NK-92 treated with Interleukin-12 subunit alpha and Interleukin-12 subunit beta, amount 100 ng/mL, for 24 hours (cell line): ENCODE measurements around the gene CLEC16A.
"Not testable (repeated sequence)": the region's sequence is repeated elsewhere in the genome, so short reads cannot be mapped to it uniquely, and the experiment has no call there.

ENCODE experiments used
- DNase-seq: peaks from one replicate; lab custom pipeline; 2025; lab: John Stamatoyannopoulos, UW

Gene CLEC16A

GRCh38 chr16:10944249-10945064 lies at the start of gene CLEC16A:
TSS of gene CLEC16A (plus strand) at chr16:10944564. CDS start at chr16:10944718, 154 bp downstream.
- DNase-seq = peak; percentile 83

- no peak for DNase-seq
Measured at GRCh38 chr16:10895053-10895946, 49.1 kb upstream of the CLEC16A start.

DNA sequence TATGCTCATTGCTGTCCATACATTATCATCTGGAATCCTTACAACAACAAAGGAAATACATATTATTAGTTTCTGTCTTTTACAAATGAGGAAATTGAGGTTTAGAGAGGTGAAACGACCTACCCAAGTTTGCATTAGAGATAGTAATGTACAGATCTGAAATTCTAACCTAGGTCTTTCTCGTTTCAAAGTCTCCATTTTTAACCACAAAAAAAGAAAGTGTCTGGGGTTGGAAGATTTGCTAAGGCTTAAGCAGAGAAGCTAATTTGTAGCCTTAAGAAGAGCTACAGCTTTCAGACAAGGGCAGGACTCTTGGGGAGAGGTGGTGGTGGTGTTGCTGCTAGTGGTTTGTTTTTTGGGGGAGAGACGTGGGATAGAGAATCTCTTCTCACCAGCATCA lies 48.2 kb upstream of the CLEC16A start:
- no peak for DNase-seq

DNA sequence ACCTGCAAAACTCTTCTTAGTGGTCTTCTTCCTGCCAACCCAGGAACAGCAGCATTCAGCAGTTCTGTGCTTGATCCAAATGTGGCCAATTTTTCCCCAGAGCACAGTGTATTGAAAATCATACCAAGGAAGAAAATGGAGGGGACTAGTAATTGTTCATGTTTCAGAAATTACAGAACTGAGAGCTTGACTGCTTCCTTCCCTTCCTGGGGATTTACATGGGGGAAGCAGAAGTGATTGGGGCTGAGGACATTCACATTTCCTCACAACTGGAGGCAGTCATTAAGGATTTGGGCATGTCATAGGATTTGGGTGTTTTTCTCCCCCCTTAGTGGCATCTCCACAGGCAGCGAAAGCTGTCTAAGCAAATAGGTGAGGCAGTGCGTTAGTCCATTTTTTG lies 47.6 kb upstream of the CLEC16A start:
- DNase-seq = no peak

DNA sequence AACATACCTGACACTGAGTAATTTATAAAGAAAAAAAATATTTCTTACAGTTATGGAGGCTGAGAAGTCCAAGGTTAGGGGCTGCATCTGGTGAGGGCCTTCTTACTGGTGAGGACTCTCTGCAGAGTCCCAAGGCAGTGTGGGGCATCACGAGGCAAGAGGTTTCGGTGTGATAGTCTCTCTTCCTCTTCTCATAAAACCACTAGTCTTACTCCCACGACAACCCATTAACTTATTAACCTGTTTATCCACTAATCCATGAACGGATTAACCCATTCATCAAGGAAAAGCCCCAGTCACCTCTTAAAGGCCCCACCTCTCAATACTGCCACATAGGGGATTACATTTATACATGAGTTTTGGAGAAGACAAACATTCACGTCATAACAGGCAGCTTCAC lies 47.2 kb upstream of the CLEC16A start:
- no peak for DNase-seq

DNA sequence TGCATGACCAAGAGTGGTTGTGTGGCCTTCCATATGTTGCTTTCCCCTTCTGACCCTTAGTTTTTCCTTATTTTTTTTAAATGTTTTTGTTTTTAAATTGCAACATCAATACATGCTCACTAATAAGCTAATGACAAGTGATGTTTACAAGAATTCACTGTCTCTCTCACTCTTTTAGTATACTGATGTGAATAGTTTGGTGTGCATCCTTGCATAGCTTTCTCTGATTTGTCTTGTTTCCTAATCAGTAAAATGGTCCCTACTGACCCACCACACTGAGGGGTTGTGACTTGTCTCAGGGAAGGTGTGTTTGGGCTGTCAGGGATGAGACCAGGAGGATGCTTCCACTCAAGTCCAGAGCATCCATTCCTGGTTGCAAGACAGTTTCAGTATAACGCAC lies 41.4 kb upstream of the CLEC16A start:
- no peak for DNase-seq

DNA sequence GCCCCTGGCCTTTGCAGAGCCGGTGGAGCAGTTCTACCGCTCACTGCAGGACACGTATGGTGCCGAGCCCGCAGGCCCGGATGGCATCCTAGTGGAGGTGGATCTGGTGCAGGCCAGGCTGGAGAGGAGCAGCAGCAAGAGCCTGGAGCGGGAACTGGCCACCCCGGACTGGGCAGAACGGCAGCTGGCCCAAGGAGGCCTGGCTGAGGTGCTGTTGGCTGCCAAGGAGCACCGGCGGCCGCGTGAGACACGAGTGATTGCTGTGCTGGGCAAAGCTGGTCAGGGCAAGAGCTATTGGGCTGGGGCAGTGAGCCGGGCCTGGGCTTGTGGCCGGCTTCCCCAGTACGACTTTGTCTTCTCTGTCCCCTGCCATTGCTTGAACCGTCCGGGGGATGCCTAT lies 37.9 kb upstream of the CLEC16A start:
- no peak for DNase-seq

- no peak for DNase-seq
Measured at GRCh38 chr16:10906914-10907756, 37.2 kb upstream of the CLEC16A start.

DNA sequence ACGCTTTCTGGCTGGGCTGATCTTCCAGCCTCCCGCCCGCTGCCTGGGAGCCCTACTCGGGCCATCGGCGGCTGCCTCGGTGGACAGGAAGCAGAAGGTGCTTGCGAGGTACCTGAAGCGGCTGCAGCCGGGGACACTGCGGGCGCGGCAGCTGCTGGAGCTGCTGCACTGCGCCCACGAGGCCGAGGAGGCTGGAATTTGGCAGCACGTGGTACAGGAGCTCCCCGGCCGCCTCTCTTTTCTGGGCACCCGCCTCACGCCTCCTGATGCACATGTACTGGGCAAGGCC lies 36.7 kb upstream of the CLEC16A start:
- no peak for DNase-seq

DNA sequence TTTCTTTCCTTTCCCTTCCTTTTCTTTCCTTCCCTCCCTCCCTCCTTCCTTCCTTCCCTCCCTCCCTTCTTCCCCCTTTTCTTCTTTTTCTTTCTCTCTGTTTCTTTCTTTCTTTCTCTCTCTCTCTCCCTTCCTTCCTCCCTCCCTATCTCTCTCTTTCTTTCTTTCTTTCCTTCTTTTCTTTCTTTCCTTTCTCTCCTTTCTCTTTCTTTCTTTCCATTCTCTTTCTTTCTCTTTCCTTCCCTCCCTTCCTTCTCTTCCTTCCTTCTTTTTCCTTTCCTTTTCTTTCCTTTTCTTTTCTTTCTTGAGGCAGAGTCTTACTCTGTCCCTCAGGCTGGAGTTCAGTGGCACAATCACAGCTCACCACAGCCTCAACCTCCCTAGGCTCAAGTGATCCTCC lies 33.1 kb upstream of the CLEC16A start:
- no peak for DNase-seq

GRCh38 chr16:10916534-10916933 lies 27.8 kb upstream of the CLEC16A start:
- DNase-seq = no peak

DNA sequence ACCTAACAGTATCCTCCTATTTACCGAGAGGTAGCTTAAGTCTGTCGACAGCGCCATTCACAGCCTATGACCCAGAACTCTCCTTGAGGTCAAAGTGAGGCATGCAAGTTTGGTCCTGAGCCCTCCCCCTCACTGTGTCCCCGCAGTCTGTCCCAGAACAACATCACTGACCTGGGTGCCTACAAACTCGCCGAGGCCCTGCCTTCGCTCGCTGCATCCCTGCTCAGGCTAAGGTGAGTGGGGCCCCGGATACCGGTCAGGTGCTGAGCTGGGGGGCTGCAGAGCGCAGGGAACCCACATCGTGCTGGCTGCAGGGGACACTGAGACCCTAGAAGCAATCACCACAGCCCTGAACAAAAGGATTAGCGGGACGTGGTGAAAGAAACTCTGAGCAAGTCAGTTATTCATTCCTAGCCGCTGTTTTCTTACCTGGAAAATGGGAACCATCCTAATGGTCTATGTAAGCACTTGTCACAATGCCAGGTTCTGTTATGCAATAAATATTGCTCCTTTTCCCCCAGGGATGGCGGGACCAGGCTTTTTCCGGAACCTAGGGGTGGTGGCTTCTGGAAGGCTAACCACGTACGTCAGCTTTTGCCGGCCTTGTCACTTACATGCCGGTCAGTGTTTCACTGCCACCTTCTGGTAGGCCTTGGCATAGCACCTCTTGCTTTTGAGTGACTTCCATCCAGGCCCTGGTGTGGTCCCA lies 25.9 kb upstream of the CLEC16A start:
- DNase-seq = peak; percentile 53

DNA sequence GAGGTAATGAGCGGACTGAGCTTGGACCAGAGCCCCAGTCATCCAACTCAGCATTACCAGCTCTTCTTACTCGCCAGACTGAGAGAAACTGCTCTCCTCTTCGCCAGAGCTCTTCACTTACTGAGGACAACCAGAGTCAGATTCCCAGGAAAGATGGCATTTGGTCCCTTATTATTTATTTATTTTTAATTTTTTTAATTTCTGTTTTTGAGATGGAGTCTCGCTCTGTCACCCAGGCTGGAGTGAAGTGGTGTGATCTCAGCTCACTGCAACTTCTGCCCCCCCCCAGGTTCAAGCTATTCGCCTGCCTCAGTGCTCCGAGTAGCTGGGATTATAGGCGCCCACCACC lies 25.4 kb upstream of the CLEC16A start:
- DNase-seq = no peak

GRCh38 chr16:10920726-10921427 lies 23.5 kb upstream of the CLEC16A start:
- no peak for DNase-seq

- no peak for DNase-seq
Measured at GRCh38 chr16:10921536-10922327, 22.6 kb upstream of the CLEC16A start.

DNA sequence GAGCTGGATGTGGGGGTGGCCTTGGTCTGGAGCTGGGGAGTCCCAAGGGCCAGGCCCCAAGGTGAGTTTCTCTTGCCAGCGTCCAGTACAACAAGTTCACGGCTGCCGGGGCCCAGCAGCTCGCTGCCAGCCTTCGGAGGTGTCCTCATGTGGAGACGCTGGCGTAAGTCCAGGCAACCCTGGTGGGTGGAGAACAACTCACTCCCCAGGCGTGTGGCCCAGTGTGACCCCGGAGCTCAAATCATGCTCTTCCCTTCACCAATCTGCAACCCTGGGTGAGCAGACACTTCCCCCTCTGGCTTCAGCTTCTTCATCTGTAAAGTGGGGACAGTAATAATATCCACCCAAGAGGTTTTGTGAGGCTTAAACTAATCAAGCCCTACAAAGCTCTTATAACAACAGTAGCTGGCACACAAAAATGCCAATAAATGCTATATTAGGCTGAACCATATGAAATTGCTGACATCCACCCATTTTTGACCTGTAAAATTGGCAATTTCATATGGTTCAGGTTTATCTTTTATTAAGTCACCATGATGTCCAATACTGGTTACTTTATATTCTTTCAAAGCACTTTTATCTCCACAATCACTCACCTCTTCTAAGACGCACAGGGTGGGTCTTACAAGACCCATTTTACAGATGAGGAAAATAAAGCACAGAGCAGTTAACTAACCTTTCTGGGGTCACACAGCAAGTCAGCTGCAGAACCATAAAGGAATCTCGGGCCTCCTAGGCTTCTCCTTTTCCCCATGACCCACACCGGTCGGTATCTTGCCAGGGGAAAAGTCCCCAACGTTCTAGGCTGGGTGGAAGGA lies 21.8 kb upstream of the CLEC16A start:
- no peak for DNase-seq

GRCh38 chr16:10923146-10923649 lies 21.2 kb upstream of the CLEC16A start:
- no peak for DNase-seq

DNA sequence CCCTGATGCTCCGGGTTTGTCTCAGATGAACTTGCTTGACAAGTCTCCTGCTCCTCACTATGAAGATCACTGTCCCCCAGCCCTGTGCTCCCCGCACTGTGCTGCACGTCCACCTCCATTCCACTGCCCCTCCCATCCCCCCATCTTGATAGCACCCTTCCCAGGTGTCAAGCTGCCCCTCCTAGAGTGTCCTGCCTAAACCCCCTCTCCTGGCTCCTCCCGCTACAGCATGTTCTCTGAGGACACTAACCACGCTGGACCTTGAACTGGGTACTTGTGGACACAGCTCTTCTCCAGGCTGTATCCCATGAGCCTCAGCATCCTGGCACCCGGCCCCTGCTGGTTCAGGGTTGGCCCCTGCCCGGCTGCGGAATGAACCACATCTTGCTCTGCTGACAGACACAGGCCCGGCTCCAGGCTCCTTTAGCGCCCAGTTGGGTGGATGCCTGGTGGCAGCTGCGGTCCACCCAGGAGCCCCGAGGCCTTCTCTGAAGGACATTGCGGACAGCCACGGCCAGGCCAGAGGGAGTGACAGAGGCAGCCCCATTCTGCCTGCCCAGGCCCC lies 20.6 kb upstream of the CLEC16A start:
- DNase-seq = no peak

GRCh38 chr16:10925285-10925684 lies 19.1 kb upstream of the CLEC16A start:
- DNase-seq = not testable (repeated sequence)
